Psoas muscle (tissue), 8 donors: ENCODE data around the gene STYXL1. TPM values are rescaled to one million over a fixed set of nuclear protein-coding genes. Genes with fewer than 3 reads are reported as not detected.
A peak's percentile ranks its signal among the peaks of the same experiment; 100 is the strongest.

Experiments used
- ATAC-seq, 4 donors: fragments of 200-7000 bp; cut with Tn5 transposase; one replicate each; pipeline ENCODE4 v1.9.1; 2020; ENCODE audit warnings: moderate library complexity in 3 of 4, mild to moderate bottlenecking in 2 of 4
- DNase-seq, 2 donors: peaks; one replicate each; pipeline ENCODE4 v3.0.0-alpha.2; 2020
- H3K27ac ChIP-seq: fragments of 200-600 bp; one replicate; pipeline ENCODE4 v1.8.0; 2022
- H3K27me3 ChIP-seq, 3 donors: fragments of 200-600 bp in 1 of 3; one replicate each; pipeline versions ENCODE4 v1.6.1 to v1.8.0; 2013 to 2022; ENCODE audit warnings: low read length in 2 of 3, mild to moderate bottlenecking in 2 of 3, moderate library complexity in 1 of 3; ENCODE audit not compliant: insufficient read depth in 3 of 3
- H3K36me3 ChIP-seq, 2 donors: fragments of 200-600 bp in 1 of 2; one replicate each; pipeline versions ENCODE4 v1.6.1 to v1.8.0; 2013 to 2022; ENCODE audit warnings: low read depth in 1 of 2, mild to moderate bottlenecking in 1 of 2, moderate library complexity in 1 of 2; ENCODE audit not compliant: insufficient read depth in 1 of 2
- H3K4me1 ChIP-seq: fragments of 200-600 bp; one replicate; pipeline ENCODE4 v1.8.0; 2022
- H3K4me3 ChIP-seq: fragments of 200-600 bp; one replicate; pipeline ENCODE4 v1.8.0; 2022; ENCODE audit warnings: mild to moderate bottlenecking
- H3K9me3 ChIP-seq: fragments of 200-600 bp; one replicate; pipeline ENCODE4 v1.8.0; 2022
- CTCF ChIP-seq: fragments of 200-600 bp; IDR thresholded peaks from one replicate; pipeline ENCODE4 v1.8.0; 2022; ENCODE audit warnings: antibody characterized with exemption
- WGBS, 3 donors: extraction: QIAGEN DNeasy Blood & Tissue Kit; methylation state at CpG; one replicate each; pipeline versions ENCODE4 v1.1.6 to v1.1.7; 2013; 5-methylcytosine and 5-hydroxymethylcytosine counted together
- intact Hi-C, 2 donors: fragments of 100-400 bp; cut with DNase I; formaldehyde crosslinking; loops; one replicate each; pipeline versions ENCODE4 v1.11.0 to v1.14.2; 2022
- polyA plus RNA-seq, 3 donors: library from polyadenylated mRNA; stranded (reverse); fragments of 200-250 nt; gene quantifications; one replicate each; pipeline ENCODE4 v1.2.3, GENCODE V29; 2013
- total RNA-seq, 4 donors: library from RNA; stranded (reverse); fragmentation: NEBNext Ultra II Directional in 2 of 4; extraction: Animal tissue kit (Norgen Biotek cat#: 25700) in 2 of 4; gene quantifications; one replicate each; pipeline versions ENCODE4 v1.2.1 to v1.2.4, GENCODE V29; 2021 to 2023
- donor health status: healthy with polysubstance abuse.
- donor health status: DM: no; HTN: no; CAD: no; lungs with moderate emphysema.
- donor health status: Bipolar disorder and iron deficiency.
- donor health status: healthy.
- donor health status: DM: yes; HTN: yes; CAD: no.
- donor health status: DM: no; HTN: no; CAD: no.
- donor health status: DM: no; HTN: no; CAD: no.
- donor health status: DM: yes; HTN: yes; CAD: no.

The STYXL1 gene
- total and polyA plus RNA-seq, 7 donors, result 6.6 to 67.5 (median 15.4) TPM

DNA sequence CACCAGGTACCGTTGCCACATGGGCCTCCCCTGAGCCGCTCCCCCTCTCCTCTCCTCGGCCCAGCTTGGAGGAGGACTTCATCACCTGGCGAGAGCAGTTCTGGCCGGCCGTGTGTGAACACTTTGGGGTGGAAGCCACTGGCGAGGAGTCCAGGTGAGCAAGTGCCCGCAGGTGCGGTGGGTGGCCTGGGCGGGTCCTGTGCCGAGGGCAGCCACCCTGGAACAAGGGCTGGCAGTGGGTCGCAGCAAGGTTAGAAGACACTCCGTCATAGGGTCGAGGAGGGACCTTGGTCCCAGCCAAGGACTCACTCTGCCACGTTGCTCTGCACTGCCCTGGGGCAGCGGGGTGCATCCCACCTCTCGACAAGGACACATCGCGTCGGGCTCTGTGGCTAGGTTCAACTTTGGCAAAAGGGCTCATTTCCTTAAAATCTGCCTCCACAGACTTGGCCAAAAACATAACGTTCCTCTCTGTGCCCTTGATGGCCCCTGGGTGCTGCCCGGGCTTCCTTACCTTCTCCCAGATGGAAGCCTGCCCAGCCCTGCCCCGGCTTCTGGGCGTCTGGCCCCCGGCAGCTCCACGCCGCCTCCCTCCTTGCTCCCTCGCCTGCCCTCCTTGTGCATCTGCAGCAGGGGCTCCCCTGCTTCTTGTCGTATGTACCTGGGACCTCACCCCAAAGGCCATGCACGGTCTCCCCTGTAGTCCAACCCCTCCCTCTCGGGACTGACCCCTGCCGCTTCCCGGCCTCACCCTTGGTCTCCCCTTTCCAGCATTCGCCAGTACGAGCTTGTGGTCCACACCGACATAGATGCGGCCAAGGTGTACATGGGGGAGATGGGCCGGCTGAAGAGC is 66.1 kb downstream of the STYXL1 start:
- intact Hi-C loops, result no loop called here
- Histone ChIP-seq H3K36me3 (peaks cover 0 to 77% of the 10 kb centered on the region in 2 donors), H3K27ac (no peak overlapping the region), H3K27me3 (no peaks in the 10 kb centered on the region), H3K4me3 (no peak overlapping the region), H3K9me3 (no peaks in the 10 kb centered on the region), H3K4me1 (peaks cover 9% of the 10 kb centered on the region)
- 86 to 89% (median 89%) methylated on average over 37 to 38 of the region's 38 CpGs for WGBS, 3 donors
- ATAC-seq, result no peak
- peak in 1 of 2 donors; percentile 53 for DNase-seq
- TF ChIP-seq CTCF, result no peak

- H3K9me3 ChIP-seq, result no peaks in the 10 kb centered on the region
- TF ChIP-seq CTCF, result no peak
- peaks cover 0 to 72% of the 10 kb centered on the region in 2 donors for H3K36me3 ChIP-seq
- WGBS, 3 donors, result 83 to 89% (median 84%) methylated on average over 10 to 12 of the region's 12 CpGs
- DNase-seq (no peak), ATAC-seq (no peak)
- no peaks in the 10 kb centered on the region for H3K27me3 ChIP-seq
- peaks cover 9% of the 10 kb centered on the region for H3K4me1 ChIP-seq
- H3K4me3 ChIP-seq, result no peak overlapping the region
- H3K27ac ChIP-seq, result no peak overlapping the region
- intact Hi-C loops, result no loop called here
Observed at GRCh38 chr7:75981203-75981452, 66.7 kb downstream of the STYXL1 start.

DNA sequence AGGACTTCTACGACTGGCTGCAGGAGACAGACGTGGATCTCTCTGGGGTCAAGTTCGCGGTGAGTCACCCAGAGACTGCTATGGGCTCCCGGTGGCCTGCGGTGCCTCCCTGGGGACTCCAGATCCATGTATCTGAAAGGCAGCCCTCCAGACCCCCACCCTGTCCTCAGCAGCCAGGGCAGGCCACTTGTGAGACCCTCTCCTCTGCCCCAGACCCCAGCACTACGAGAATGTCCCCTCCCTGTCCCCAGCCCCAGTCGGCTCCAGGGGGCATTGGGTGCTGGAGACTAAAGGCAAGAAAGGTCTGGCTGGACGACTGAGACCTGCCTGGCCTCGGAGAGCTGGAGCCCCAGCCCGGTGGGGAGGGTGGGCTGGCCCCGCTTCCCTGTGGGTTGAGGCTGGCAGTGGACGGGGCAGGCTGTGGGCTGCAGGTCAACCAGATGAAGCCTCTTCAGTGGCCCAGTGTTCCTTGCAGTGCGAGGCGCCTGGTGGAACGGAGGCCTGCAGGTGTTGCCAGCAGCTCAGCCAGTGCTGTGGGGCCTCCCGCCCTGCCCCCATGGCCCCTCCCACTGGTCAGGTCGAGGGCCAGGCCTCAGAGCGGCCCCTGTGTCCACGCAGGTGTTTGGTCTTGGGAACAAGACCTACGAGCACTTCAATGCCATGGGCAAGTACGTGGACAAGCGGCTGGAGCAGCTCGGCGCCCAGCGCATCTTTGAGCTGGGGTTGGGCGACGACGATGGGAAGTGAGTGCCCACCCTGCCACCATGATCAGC is 67.2 kb downstream of the STYXL1 start:
- Histone ChIP-seq H3K4me1 (peaks cover 9% of the 10 kb centered on the region), H3K36me3 (peaks cover 0 to 67% of the 10 kb centered on the region in 2 donors), H3K9me3 (no peaks in the 10 kb centered on the region), H3K27me3 (no peaks in the 10 kb centered on the region), H3K4me3 (no peak overlapping the region), H3K27ac (no peak overlapping the region)
- TF ChIP-seq CTCF, result no peak
- ATAC-seq (peak in 1 of 4 donors; percentile 2), DNase-seq (peak in 1 of 2 donors; percentile 57)
- intact Hi-C loops, result no loop called here
- WGBS, 3 donors, result 85 to 90% (median 86%) methylated on average over 27 to 29 of the region's 29 CpGs

DNA sequence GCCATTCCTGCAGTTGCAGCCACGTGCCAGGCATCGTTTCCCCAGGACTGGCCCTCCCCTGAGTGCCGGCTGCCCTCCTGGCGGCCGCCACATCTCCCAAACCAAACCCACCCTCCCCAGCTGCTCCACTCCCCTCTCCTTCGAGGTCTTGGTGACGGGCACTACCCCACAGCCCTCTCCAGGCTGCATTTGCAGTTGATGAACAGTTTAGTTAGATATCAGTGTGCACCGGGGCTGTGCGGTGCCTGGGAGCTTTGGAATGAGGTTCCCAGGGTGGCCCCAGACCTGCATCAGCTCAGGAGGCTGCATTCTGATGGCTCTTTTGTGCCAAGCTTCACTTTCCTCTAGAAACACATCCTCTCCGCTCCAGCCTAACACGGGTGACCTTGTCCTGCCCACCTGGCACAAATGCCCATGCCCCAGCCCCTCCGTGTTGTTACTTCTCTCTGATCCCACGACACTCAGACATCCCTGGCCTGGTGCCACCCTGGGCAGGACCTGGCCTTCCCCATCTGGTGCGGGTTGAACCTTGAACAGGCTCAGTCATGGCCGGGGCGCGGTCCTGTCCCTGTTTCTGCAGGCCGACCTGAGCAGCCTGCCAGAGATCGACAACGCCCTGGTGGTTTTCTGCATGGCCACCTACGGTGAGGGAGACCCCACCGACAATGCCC is 67.9 kb downstream of the STYXL1 start:
- peak in 1 of 4 donors; percentile 0 for ATAC-seq
- H3K4me3 ChIP-seq, result no peak overlapping the region
- intact Hi-C loops, result no loop called here
- H3K27ac ChIP-seq, result no peak overlapping the region
- TF ChIP-seq CTCF, result no peak
- H3K9me3 ChIP-seq, result no peaks in the 10 kb centered on the region
- DNase-seq, result peak; percentile 62 to 63
- peaks cover 9% of the 10 kb centered on the region for H3K4me1 ChIP-seq
- 67 to 80% (median 72%) methylated on average over 22 of the region's 22 CpGs for WGBS, 3 donors
- H3K36me3 ChIP-seq, result peaks cover 0 to 59% of the 10 kb centered on the region in 2 donors
- no peaks in the 10 kb centered on the region for H3K27me3 ChIP-seq
